Small intestine (tissue), 7 donors: ENCODE measurements around the gene TPSAB1. TPM values are rescaled to one million over a fixed set of nuclear protein-coding genes. Genes with fewer than 3 reads are reported as not detected.
"Not testable (repeated sequence)": the region's sequence is repeated elsewhere in the genome, so short reads cannot be mapped to it uniquely, and the experiment has no call there.

ENCODE experiments used
- DNase-seq, 2 donors: peaks; one replicate each; pipeline versions ENCODE4 v3.0.0 to v3.0.0-alpha.2; 2013
- FAIRE-seq: peaks from 2 replicates; lab custom pipeline; 2012; peaks lifted over from hg19 to GRCh38; lab: Jason Lieb, UNC
- H3K27ac ChIP-seq, 3 donors: one replicate each; pipeline ENCODE4 v1.5.1; 2013; ENCODE audit warnings: low read length in 2 of 3, mild to moderate bottlenecking in 2 of 3, control low read depth in 1 of 3, inconsistent platforms in 1 of 3, low read depth in 1 of 3, moderate library complexity in 1 of 3
- H3K27me3 ChIP-seq, 3 donors: one replicate each; pipeline ENCODE4 v1.6.1; 2013; ENCODE audit warnings: low read length in 3 of 3, inconsistent platforms in 1 of 3; ENCODE audit not compliant: control insufficient read depth in 3 of 3, insufficient read depth in 3 of 3
- H3K36me3 ChIP-seq, 3 donors: one replicate each; pipeline ENCODE4 v1.6.1; 2013; ENCODE audit warnings: low read length in 3 of 3, inconsistent platforms in 1 of 3, low read depth in 1 of 3, mild to moderate bottlenecking in 1 of 3, moderate library complexity in 1 of 3; ENCODE audit not compliant: control insufficient read depth in 3 of 3, insufficient read depth in 2 of 3
- H3K4me1 ChIP-seq, 3 donors: one replicate each; pipeline ENCODE4 v1.6.1; 2013; ENCODE audit warnings: low read length in 2 of 3, inconsistent platforms in 1 of 3, low read depth in 1 of 3, mild to moderate bottlenecking in 1 of 3, moderate library complexity in 1 of 3; ENCODE audit not compliant: control insufficient read depth in 3 of 3, insufficient read depth in 2 of 3
- H3K4me3 ChIP-seq, 3 donors: one replicate each; pipeline ENCODE4 v1.5.1; 2013; ENCODE audit warnings: low read length in 3 of 3, control low read depth in 1 of 3, inconsistent platforms in 1 of 3, low read depth in 1 of 3, mild to moderate bottlenecking in 1 of 3, moderate library complexity in 1 of 3
- H3K9me3 ChIP-seq, 2 donors: one replicate each; pipeline ENCODE4 v1.6.1; 2013; ENCODE audit warnings: low read depth in 1 of 2, low read length in 1 of 2; ENCODE audit not compliant: control insufficient read depth in 2 of 2, insufficient read depth in 1 of 2
- WGBS, 3 donors: extraction: QIAGEN DNeasy Blood & Tissue Kit; methylation state at CpG; one replicate each; pipeline ENCODE4 v1.1.7; 2013; 5-methylcytosine and 5-hydroxymethylcytosine counted together
- polyA plus RNA-seq, 4 donors: library from polyadenylated mRNA; stranded (reverse) in 3 of 4; unstranded in 1 of 4; fragments of 200-250 nt in 3 of 4; fragments of 120-200 nt in 1 of 4; gene quantifications; one replicate each; pipeline versions ENCODE4 v1.2.1 to v1.2.3, GENCODE V29; 2013
- donor health status: healthy with polysubstance abuse.
- donor health status: control.
- donor health status: control.
- donor health status: Bipolar disorder and iron deficiency.
- donor health status: healthy.

TPSAB1 gene
- polyA plus RNA-seq, 4 donors, result 0.10 to 50.5 (median 15.4) TPM

DNA sequence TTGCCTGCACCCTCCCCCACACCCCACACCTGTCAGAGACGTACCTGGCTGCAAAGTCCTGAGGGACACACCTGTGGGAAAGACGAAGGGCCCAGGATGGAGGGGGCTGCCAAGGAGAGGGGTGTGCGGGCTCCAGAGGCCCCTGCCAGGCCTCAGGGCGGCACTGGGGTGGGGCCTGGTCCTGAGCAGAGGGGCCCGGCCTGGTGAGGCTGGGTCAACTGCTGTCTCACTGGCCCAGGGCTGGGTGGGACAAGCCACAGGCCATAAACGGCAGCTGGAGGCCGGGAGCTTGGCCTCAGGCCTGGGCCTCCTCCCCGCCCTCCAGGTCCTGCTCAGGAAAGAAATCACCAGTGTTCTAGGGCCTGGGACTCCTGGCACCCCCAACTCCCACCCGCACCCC, 15.9 kb upstream of the TPSAB1 start:
- WGBS, 3 donors, result 14 to 51% (median 26%) methylated on average over 6 to 9 of the region's 9 CpGs
- DNase-seq (peak; percentile 33 to 40), FAIRE-seq (no peak)
- no peaks in the 10 kb centered on the region for H3K9me3 ChIP-seq
- peaks cover 0 to 21% (median 0%) of the 10 kb centered on the region in 3 donors for H3K4me1 ChIP-seq
- peaks cover 0 to 9% (median 0%) of the 10 kb centered on the region in 3 donors for H3K36me3 ChIP-seq
- no peak overlapping the region for H3K27ac ChIP-seq
- H3K4me3 ChIP-seq, result no peak overlapping the region
- H3K27me3 ChIP-seq, result peaks cover 0 to 1% (median 0%) of the 10 kb centered on the region in 3 donors

DNA sequence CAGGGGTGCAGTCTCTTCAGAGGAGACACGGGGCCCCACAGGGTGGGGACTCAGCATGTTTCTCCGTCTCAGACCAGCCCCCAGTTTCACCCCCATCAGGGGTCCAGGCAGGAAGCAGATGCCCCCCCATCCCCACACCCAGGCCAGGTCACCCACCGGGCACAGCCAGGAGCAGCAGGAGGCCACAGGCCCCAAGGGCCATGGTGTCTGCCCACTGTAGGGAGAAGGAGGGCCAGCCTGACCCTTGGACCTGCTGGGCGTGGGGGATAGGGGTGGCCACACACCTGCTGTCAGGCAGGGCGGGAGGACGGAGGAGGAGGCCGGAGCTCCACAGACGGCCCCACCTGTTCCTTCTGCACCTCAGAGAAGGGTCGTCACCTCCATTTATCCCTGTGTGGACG, 15.5 kb upstream of the TPSAB1 start, which contains the start of gene TPSG1:
Gene TPSG1, minus strand, starts transcription at position 218 of the 401 bp plus-strand sequence. Its CDS starts 16 bp downstream, at position 202.
- H3K27me3 ChIP-seq, result peaks cover 0 to 1% (median 0%) of the 10 kb centered on the region in 3 donors
- H3K4me1 ChIP-seq, result peaks cover 0 to 21% (median 0%) of the 10 kb centered on the region in 3 donors
- peak; percentile 59 to 78 for DNase-seq
- no peak within 1 kb of the TSS for H3K4me3 ChIP-seq
- no peaks in the 10 kb centered on the region for H3K9me3 ChIP-seq
- peak within 1 kb of the TSS in 1 of 3 donors; percentile 28 for H3K27ac ChIP-seq
- WGBS, 3 donors, result 15 to 50% (median 20%) methylated on average over 9 to 10 of the region's 10 CpGs
- no peak for FAIRE-seq
- peaks cover 0 to 9% (median 0%) of the 10 kb centered on the region in 3 donors for H3K36me3 ChIP-seq

DNA sequence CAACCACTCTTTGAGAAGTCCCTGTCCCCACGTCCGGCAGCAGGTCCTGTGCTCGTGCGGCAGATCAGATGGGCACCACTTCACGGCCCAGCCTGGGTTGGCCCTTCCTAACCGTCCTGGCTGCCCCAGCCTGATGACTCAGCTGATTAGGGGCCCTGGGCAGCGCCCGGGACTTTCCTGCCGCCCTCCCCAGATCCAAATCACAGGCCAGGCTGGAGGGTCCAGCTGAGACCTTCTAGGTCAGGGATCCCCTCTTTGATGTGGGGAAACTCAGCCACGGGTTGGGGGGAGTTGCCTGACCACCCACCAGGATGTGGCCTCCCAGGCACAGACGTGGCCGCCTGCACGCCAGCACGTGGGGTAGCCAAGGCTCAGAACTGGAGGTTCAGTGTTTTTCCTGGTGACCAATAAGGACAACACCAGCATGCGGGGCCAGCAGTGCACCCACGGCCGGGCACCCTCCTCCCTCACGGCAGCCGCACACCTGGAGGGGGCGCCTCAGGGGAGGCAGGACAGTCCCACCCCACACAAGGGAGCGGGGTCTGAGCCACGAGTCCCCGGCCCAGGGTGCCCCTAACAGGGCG, 14.7 kb upstream of the TPSAB1 start:
- WGBS, 3 donors, result 35 to 55% (median 44%) methylated on average over 20 to 24 of the region's 24 CpGs
- not testable (repeated sequence) for FAIRE-seq

DNA sequence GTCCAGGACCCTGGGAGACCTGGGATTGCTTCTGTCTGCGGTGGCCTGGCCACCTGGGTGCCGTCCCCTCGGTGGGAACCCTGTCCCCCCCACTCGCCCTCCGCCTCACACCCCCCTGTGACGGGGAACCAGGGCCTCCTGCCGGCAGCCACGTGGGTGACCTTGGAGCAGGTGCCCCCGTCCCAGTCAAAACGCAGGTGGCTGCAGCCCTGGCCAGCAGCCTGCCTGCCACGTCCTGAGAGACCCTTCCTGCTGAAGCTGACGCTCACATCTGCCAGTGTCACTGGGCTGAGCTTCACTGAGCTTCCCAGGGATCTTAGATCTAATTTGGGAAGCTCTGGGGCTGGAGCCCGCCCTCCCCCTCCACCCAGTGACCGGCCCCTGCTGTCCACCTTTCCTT, 13.8 kb upstream of the TPSAB1 start:
- 42 to 61% (median 52%) methylated on average over 9 to 14 of the region's 14 CpGs for WGBS, 3 donors
- H3K4me1 ChIP-seq, result peaks cover 0 to 21% (median 0%) of the 10 kb centered on the region in 3 donors
- H3K36me3 ChIP-seq, H3K9me3 ChIP-seq, DNase-seq, H3K4me3 ChIP-seq, H3K27ac ChIP-seq, FAIRE-seq, H3K27me3 ChIP-seq: not testable (repeated sequence)

More for the DNA sequence above, 14.7 kb upstream of the TPSAB1 start:
- H3K27me3 ChIP-seq, H3K36me3 ChIP-seq, H3K4me3 ChIP-seq, H3K9me3 ChIP-seq, H3K27ac ChIP-seq: not testable (repeated sequence)
- peaks cover 0 to 21% (median 0%) of the 10 kb centered on the region in 3 donors for H3K4me1 ChIP-seq
- DNase-seq, result peak in 1 of 2 donors; percentile 16

DNA sequence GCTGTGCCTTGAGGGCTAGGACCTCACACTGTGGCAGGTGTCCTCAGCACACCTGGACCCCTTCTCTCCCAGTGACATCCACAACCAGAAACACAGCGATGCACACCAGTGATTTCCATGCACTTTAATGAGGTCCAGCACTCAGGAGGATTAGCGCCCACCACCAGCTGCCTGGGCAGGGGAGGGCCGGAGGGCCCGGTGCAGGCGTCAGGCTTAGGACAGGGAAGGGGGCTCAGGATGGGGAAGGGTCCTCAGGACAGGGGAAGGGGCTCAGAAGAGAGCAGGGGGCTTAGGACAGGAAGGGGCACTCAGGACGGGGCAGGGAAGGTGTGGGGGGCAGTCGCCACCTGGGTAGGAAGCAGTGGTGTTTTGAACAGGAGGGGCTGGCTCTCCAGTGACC, 12.3 kb upstream of the TPSAB1 start:
- peaks cover 0 to 21% (median 0%) of the 10 kb centered on the region in 3 donors for H3K4me1 ChIP-seq
- H3K27ac ChIP-seq, H3K4me3 ChIP-seq, FAIRE-seq, H3K9me3 ChIP-seq, H3K27me3 ChIP-seq, H3K36me3 ChIP-seq, DNase-seq: not testable (repeated sequence)
- WGBS, 3 donors, result 73 to 75% (median 74%) methylated on average over 4 to 7 of the region's 7 CpGs

DNA sequence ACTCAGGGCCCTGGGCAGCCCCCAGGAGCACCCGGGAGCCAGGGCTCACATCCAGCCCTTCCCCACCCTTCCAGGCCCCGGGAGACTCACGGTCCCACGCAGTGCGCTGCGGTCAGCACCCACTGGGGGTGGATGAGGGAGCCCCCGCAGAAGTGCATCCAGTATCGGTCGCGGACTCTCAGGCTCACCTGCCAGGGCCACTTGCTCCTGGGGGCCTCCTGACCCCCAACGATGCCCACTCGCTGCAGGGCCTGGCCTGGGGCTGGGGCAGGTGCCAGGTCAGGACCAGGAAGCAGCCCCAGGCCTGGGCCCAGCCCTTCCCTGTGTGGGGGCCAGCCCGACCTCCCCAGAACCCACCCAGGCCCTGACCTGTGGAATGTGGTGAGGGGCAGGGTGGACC, 11.0 kb upstream of the TPSAB1 start:
- not testable (repeated sequence) for H3K9me3 ChIP-seq, H3K27ac ChIP-seq, H3K4me3 ChIP-seq, H3K36me3 ChIP-seq, DNase-seq, FAIRE-seq, H3K27me3 ChIP-seq
- peaks cover 0 to 14% (median 0%) of the 10 kb centered on the region in 3 donors for H3K4me1 ChIP-seq
- 86 to 93% (median 88%) methylated on average over 5 to 10 of the region's 13 CpGs for WGBS, 3 donors

DNA sequence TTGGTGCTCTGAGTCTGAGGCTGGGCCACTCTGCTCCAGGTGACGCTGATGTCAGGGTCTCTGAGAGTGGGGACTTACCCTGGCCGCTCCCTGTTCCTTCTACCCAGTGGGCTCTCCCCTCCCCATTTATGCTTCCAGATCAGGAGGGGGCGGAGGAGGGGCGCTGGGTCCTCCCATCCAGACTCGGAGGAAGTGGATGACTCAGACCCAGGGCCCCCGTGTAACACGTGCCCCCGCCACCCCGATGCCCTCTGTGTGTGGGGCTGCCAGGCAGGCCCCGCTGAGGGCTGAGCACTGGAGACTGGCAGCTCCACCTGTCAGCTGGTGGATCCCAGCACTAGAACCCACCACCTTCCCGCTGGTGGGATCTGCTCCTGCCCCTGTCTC, 10.4 kb upstream of the TPSAB1 start, which contains the start of gene TPSB2:
Gene TPSB2, minus strand, starts transcription at position 101 of the 387 bp plus-strand sequence. CDS start 233 bp downstream, outside the sequence.
- not testable (repeated sequence) for H3K4me3 ChIP-seq, H3K4me1 ChIP-seq, H3K36me3 ChIP-seq, FAIRE-seq, DNase-seq, H3K9me3 ChIP-seq, H3K27ac ChIP-seq, H3K27me3 ChIP-seq
- WGBS, 3 donors, result 71 to 100% (median 77%) methylated on average over 1 to 5 of the region's 11 CpGs

DNA sequence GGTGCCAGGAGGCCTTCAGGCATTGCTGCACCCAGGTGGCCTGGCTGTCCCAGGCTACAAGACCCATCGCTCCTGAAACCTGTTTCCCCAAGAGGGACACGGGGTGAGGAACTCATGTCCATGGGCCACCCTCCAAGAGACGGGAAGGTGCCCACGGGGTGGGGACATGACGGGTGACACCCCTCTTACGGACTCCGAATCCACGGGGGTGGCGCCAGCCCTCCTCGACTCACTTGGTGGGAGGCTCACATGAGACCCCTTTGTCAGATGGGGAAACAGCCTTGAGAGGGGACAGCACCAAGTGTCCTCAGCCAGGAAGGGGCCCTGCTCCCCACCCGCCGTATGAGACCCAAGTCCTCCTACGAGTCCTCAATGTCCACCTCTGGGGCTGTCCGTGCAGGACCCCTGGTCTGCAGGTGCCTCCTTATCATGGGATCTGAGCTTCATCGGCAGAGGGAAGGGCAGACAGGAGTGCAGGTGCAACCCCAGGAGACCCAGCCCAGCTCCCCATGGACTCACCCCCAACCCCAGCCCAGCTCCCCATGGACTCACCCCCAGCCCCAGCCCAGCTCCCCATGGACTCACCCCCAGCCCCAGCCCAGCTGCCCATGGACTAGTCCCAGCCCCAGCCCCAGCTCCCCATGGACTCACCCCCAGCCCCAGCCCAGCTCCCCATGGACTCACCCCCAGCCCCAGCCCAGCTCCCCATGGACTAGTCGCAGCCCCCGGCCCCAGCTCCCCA, 9.9 kb upstream of the TPSAB1 start:
- FAIRE-seq, result not testable (repeated sequence)

More for the DNA sequence above, 9.9 kb upstream of the TPSAB1 start:
- 74 to 79% (median 77%) methylated on average over 12 to 17 of the region's 17 CpGs for WGBS, 3 donors
- H3K4me1 ChIP-seq, H3K27ac ChIP-seq, H3K36me3 ChIP-seq, DNase-seq, H3K9me3 ChIP-seq, H3K4me3 ChIP-seq, H3K27me3 ChIP-seq: not testable (repeated sequence)
